AG04449 (cell line): ENCODE measurements around the gene ADGRG6.

Source experiments
- CTCF ChIA-PET: fragments of 350-600 bp; formaldehyde crosslinking; extraction: SDS; loops from one replicate; lab custom pipeline; 2021; ENCODE audit warnings: antibody characterized with exemption; lab: Yijun Ruan, JAX
- POLR2A ChIA-PET: fragments of 400-600, 350-600 bp; formaldehyde crosslinking; extraction: SDS; loops from one replicate; lab custom pipeline; 2020; ENCODE audit warnings: antibody characterized with exemption, inconsistent platforms; lab: Yijun Ruan, JAX
- DNase-seq: peaks from one replicate; pipeline ENCODE4 v3.0.0-alpha.2; 2010; ENCODE audit warnings: low read depth, low spot score
- H3K4me3 ChIP-seq: 2 replicates; pipeline ENCODE4 v1.5.1; 2011; ENCODE audit warnings: low read depth, mild to moderate bottlenecking, control low read depth, low read length
- CTCF ChIP-seq: IDR thresholded peaks from one replicate; pipeline ENCODE4 v1.5.1; 2011; ENCODE audit warnings: mild to moderate bottlenecking, moderate library complexity, low read length, control low read depth, inconsistent platforms; ENCODE audit not compliant: insufficient read depth; ENCODE audit errors: missing control alignments

ADGRG6 gene

GRCh38 chr6:142438898-142439297, 137.1 kb downstream of the ADGRG6 start:
- CTCF ChIA-PET = no interaction called here
- no peak overlapping the region for H3K4me3 ChIP-seq
- no peak for DNase-seq
- TF ChIP-seq CTCF = no peak
- POLR2A ChIA-PET = no interaction called here

GRCh38 chr6:142440600-142441293, 138.9 kb downstream of the ADGRG6 start:
- no peak for TF ChIP-seq CTCF
- ChIA-PET CTCF (interaction anchor here (1.9 kb wide), 1 partner anchor 9 kb away, joined by 4 read pairs; no protein-coding TSS in a partner anchor), POLR2A (no interaction called here)
- no peak for DNase-seq
- no peak overlapping the region for H3K4me3 ChIP-seq

GRCh38 chr6:142441716-142442115, 139.9 kb downstream of the ADGRG6 start:
- ChIA-PET CTCF (interaction anchor here (1.9 kb wide), 1 partner anchor 10 kb away, joined by 4 read pairs; no protein-coding TSS in a partner anchor), POLR2A (no interaction called here)

GRCh38 chr6:142443102-142443501, 141.3 kb downstream of the ADGRG6 start:
- POLR2A ChIA-PET = no interaction called here
- no peak for DNase-seq
- no peak overlapping the region for H3K4me3 ChIP-seq
- CTCF ChIA-PET = interaction anchor here (1.3 to 2.0 kb wide), 2 partner anchors 13 to 31 kb away, joined by 3 to 6 read pairs; no protein-coding TSS in a partner anchor
- TF ChIP-seq CTCF = no peak

More at GRCh38 chr6:142441716-142442115, 139.9 kb downstream of the ADGRG6 start:
- DNase-seq = no peak
- no peak overlapping the region for H3K4me3 ChIP-seq
- no peak for TF ChIP-seq CTCF

GRCh38 chr6:142443532-142443931, 141.7 kb downstream of the ADGRG6 start:
- ChIA-PET CTCF (interaction anchor here (1.0 to 2.0 kb wide), 3 partner anchors 13 to 297 kb away, joined by 3 to 6 read pairs (median 3); no protein-coding TSS in a partner anchor), POLR2A (no interaction called here)
- no peak for DNase-seq
- TF ChIP-seq CTCF = no peak
- no peak overlapping the region for H3K4me3 ChIP-seq

- TF ChIP-seq CTCF = no peak
- CTCF ChIA-PET = interaction anchor here (0.8 to 2.1 kb wide), 4 partner anchors 29 to 298 kb away, joined by 3 to 7 read pairs (median 4); no protein-coding TSS in a partner anchor
- POLR2A ChIA-PET = no interaction called here
- no peak for DNase-seq
- H3K4me3 ChIP-seq = no peak overlapping the region
These were observed 142.6 kb downstream of the ADGRG6 start for GRCh38 chr6:142444376-142444775.
